B cell (primary cell): Measurements from ENCODE around the gene PET100.

Experiments
- EZH2 ChIP-seq: IDR thresholded peaks from 2 replicates; pipeline ENCODE4 v1.6.1; 2012; ENCODE audit warnings: borderline replicate concordance, low read depth, mild to moderate bottlenecking, moderate library complexity, low read length; ENCODE audit not compliant: insufficient read depth, poor library complexity, severe bottlenecking
- TF ChIP-seq, protein P1 (sequence below): fragments of 200-600 bp; IDR thresholded peaks from one replicate; pipeline ENCODE4 v1.8.0; 2022; ENCODE audit warnings: antibody characterized with exemption, mild to moderate bottlenecking

DNA sequence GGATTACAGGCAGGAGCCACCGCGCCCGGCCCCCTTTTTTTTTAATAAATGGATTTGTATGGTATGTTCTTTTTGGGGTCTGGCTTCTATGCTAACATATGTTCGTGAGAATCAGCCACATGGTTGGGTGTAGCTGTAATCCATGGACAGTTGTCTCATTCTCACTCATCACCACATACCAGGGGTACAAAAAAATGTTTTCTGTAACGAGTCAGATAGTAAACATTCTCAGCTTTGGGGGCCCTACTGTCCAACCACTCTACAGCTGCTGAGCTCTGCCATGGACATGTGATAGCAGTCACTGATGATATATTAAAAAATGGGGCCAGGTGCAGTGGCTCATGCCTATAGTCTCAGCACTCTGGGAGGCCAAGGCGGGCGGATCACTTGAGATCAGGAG is 34.1 kb downstream of the PET100 start:
- TF ChIP-seq, protein P1, sequence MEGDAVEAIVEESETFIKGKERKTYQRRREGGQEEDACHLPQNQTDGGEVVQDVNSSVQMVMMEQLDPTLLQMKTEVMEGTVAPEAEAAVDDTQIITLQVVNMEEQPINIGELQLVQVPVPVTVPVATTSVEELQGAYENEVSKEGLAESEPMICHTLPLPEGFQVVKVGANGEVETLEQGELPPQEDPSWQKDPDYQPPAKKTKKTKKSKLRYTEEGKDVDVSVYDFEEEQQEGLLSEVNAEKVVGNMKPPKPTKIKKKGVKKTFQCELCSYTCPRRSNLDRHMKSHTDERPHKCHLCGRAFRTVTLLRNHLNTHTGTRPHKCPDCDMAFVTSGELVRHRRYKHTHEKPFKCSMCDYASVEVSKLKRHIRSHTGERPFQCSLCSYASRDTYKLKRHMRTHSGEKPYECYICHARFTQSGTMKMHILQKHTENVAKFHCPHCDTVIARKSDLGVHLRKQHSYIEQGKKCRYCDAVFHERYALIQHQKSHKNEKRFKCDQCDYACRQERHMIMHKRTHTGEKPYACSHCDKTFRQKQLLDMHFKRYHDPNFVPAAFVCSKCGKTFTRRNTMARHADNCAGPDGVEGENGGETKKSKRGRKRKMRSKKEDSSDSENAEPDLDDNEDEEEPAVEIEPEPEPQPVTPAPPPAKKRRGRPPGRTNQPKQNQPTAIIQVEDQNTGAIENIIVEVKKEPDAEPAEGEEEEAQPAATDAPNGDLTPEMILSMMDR: no peak
- no peak for TF ChIP-seq EZH2
